B cell (primary cell): ENCODE measurements around the gene MGARP. TPM values are rescaled to one million over a fixed set of nuclear protein-coding genes. Genes with fewer than 3 reads are reported as not detected.

Experiments used
- ATAC-seq: fragments of 200-7000 bp; cut with Tn5 transposase; one replicate; pipeline ENCODE4 v1.10.0; 2021; ENCODE audit warnings: low read depth, mild to moderate bottlenecking, moderate number of reproducible peaks, moderate library complexity
- CTCF ChIA-PET: fragments of 350-600 bp; sonication (Branson Sonifier 250); formaldehyde crosslinking; loops from one replicate; lab custom pipeline; 2021; ENCODE audit warnings: antibody characterized with exemption, inconsistent platforms; lab: Charles Lee
- POLR2A ChIA-PET: fragments of 350-600 bp; sonication (Branson Sonifier 250); formaldehyde crosslinking; loops from one replicate; lab custom pipeline; 2021; ENCODE audit warnings: antibody characterized with exemption; lab: Charles Lee
- DNase-seq: peaks from one replicate; pipeline ENCODE4 v3.0.0; 2013
- H2AFZ ChIP-seq: 2 replicates; pipeline ENCODE4 v1.6.1; 2012; ENCODE audit warnings: mild to moderate bottlenecking, low read depth, low read length; ENCODE audit not compliant: insufficient read depth, poor library complexity, severe bottlenecking
- H3K27ac ChIP-seq, 2 donors: 1 replicate in 1 of 2; 2 replicates in 1 of 2; pipeline ENCODE4 v1.5.1; 2012 to 2013; ENCODE audit warnings: low read length in 2 of 2, mild to moderate bottlenecking in 2 of 2, moderate library complexity in 1 of 2
- H3K27me3 ChIP-seq, 4 experiments: fragments of 200-600 bp in 1 of 4; sonication (generic) in 1 of 4; replicated peaks in 1 of 4; 1 replicate in 2 of 4; 2 replicates in 2 of 4; pipeline versions ENCODE4 v1.6.1 to v1.7.0; 2013 to 2016; ENCODE audit warnings: low read length in 3 of 4, mild to moderate bottlenecking in 2 of 4, mixed read lengths in 1 of 4, moderate library complexity in 1 of 4; ENCODE audit not compliant: insufficient read depth in 4 of 4, control insufficient read depth in 3 of 4; ENCODE audit errors: control extremely low read depth in 1 of 4
- H3K36me3 ChIP-seq, 2 experiments: replicated peaks in 1 of 2; 1 replicate in 1 of 2; 2 replicates in 1 of 2; pipeline versions ENCODE4 v1.6.1 to v1.7.1; 2013; ENCODE audit warnings: low read length in 1 of 2; ENCODE audit not compliant: insufficient read depth in 2 of 2, control insufficient read depth in 1 of 2; ENCODE audit errors: control extremely low read depth in 1 of 2, extremely low read depth in 1 of 2
- H3K4me1 ChIP-seq, 2 donors: fragments of 200-600 bp in 1 of 2; sonication (generic) in 1 of 2; 1 replicate in 1 of 2; 2 replicates in 1 of 2; pipeline versions ENCODE4 v1.5.1 to v1.6.1; 2013 to 2017; ENCODE audit warnings: low read length in 2 of 2; ENCODE audit not compliant: control insufficient read depth in 2 of 2, insufficient read depth in 2 of 2
- H3K4me2 ChIP-seq: replicated peaks from 2 replicates; pipeline ENCODE3; 2012; ENCODE audit warnings: mild to moderate bottlenecking, low read depth, low read length; ENCODE audit not compliant: poor library complexity, severe bottlenecking
- H3K4me3 ChIP-seq, 5 experiments: fragments of 200-600 bp in 1 of 5; sonication (generic) in 1 of 5; 1 replicate in 3 of 5; 2 replicates in 2 of 5; pipeline versions ENCODE4 v1.5.1 to v1.7.0; 2011 to 2016; ENCODE audit warnings: low read length in 4 of 5, mild to moderate bottlenecking in 4 of 5, low read depth in 2 of 5, control low read depth in 1 of 5, moderate library complexity in 1 of 5; ENCODE audit not compliant: insufficient read depth in 1 of 5; ENCODE audit errors: control extremely low read depth in 1 of 5, extremely low read depth in 1 of 5
- H3K79me2 ChIP-seq: fragments of 200-600 bp; sonication (generic); one replicate; pipeline ENCODE4 v1.6.0; 2016; ENCODE audit warnings: low read length; ENCODE audit not compliant: control insufficient read depth, insufficient read depth
- H3K9ac ChIP-seq: fragments of 200-600 bp; sonication (generic); 2 replicates; pipeline ENCODE4 v1.6.1; 2017; ENCODE audit warnings: mild to moderate bottlenecking, low read length, moderate library complexity
- H3K9me3 ChIP-seq, 3 donors: one replicate each; pipeline versions ENCODE4 v1.6.1 to v1.7.1; 2013; ENCODE audit warnings: low read length in 2 of 3; ENCODE audit not compliant: control insufficient read depth in 2 of 3, insufficient read depth in 1 of 3; ENCODE audit errors: control extremely low read depth in 1 of 3
- H4K20me1 ChIP-seq: 2 replicates; pipeline ENCODE4 v1.6.0; 2012; ENCODE audit warnings: mild to moderate bottlenecking, low read length; ENCODE audit not compliant: insufficient read depth, control insufficient read depth, poor library complexity, severe bottlenecking
- H3K27ac Mint-ChIP-seq: one replicate; pipeline ENCODE4 v1.8.0; 2021; ENCODE audit warnings: mixed read lengths
- H3K27me3 Mint-ChIP-seq: one replicate; pipeline ENCODE4 v1.8.0; 2021; ENCODE audit warnings: mixed read lengths
- H3K4me1 Mint-ChIP-seq: one replicate; pipeline ENCODE4 v1.8.0; 2021; ENCODE audit warnings: mixed read lengths
- H3K4me3 Mint-ChIP-seq: one replicate; pipeline ENCODE4 v1.8.0; 2021; ENCODE audit warnings: mixed read lengths
- H3K9me3 Mint-ChIP-seq: one replicate; pipeline ENCODE4 v1.8.0; 2022; ENCODE audit warnings: mixed read lengths; ENCODE audit not compliant: insufficient read depth
- EZH2 ChIP-seq: IDR thresholded peaks from 2 replicates; pipeline ENCODE4 v1.6.1; 2012; ENCODE audit warnings: borderline replicate concordance, low read depth, mild to moderate bottlenecking, moderate library complexity, low read length; ENCODE audit not compliant: insufficient read depth, poor library complexity, severe bottlenecking
- WGBS: methylation state at CpG from one replicate; pipeline ENCODE4 v1.1.5; 2013; ENCODE audit warnings: missing lambda C conversion rate; ENCODE audit not compliant: insufficient coverage; 5-methylcytosine and 5-hydroxymethylcytosine counted together
- intact Hi-C: fragments of 100-400 bp; cut with micrococcal nuclease; formaldehyde crosslinking; loops from one replicate; pipeline ENCODE4 v1.10.0; 2022
- polyA plus RNA-seq: library from polyadenylated mRNA; depleted of rRNA; stranded (reverse); fragments of >200 nt; gene quantifications from 2 replicates; pipeline ENCODE4 v1.2.3, GENCODE V29; 2012
- total RNA-seq, 2 donors: library from RNA; stranded (reverse); fragments of 120-200 nt in 1 of 2; gene quantifications; 1 replicate in 1 of 2; 2 replicates in 1 of 2; pipeline versions ENCODE4 v1.2.3 to v1.2.4, GENCODE V29; 2013 to 2022
- TF ChIP-seq, protein P1 (sequence below): fragments of 200-600 bp; IDR thresholded peaks from one replicate; pipeline ENCODE4 v1.8.0; 2022; ENCODE audit warnings: antibody characterized with exemption, mild to moderate bottlenecking

The MGARP gene
- total and polyA plus RNA-seq, 2 donors (not counting 1 experiment from before 2014, with no cell fraction given), result 0.28 TPM; not detected in 1

DNA sequence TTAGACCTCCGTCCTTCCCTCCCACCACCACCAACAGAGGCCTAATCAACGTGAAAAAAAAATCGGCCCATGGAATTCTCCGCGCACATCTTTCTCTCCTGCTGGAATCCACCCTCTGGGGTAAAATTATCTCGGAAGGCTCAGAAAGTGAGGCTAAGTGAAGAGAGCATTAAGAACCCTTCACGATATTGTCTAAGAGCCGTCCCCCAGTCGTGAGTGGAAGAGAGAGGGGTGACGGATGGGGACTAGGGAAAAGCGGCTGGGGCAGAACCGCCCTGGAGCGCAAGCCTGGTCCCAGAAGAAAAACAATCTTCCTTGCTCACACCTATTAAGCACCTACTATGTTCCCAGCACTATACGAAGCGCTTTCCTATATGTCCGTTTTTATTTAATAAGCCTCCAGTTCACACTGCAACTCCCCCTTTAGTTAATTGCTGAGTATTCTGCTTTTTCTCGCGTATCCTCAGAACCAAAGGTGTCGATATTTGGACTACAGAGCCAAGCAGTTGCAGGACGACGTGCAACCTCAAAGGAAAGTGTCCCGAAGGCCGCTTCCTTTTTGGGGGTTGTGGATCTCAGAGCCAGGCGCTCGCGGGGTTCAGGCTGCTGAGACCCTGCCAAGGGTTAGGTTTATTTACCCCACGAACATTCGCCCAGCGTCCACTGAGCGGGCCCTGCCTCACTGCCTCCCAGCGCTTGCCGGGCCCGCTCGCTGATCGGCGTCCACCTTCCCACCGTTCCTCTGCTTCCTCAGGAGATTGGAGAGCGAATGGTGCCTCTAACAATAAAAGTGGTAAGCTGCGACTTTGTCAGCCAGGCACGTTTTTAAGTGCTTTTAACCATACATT is 889 bp downstream of the MGARP start:
- Histone ChIP-seq H3K79me2 (no peaks in the 10 kb centered on the region), H3K27ac (no peak overlapping the region), H3K36me3 (no peaks in the 10 kb centered on the region), H4K20me1 (no peaks in the 10 kb centered on the region), H3K27me3 (peaks cover 0 to 38% (median 33%) of the 10 kb centered on the region in 4 experiments), H3K9me3 (peaks cover 0 to 8% (median 2%) of the 10 kb centered on the region in 3 donors), H2AFZ (peak overlapping the region; percentile 77), H3K9ac (peak overlapping the region; percentile 63), H3K4me2 (peak overlapping the region; percentile 93), H3K4me3 (peak overlapping the region; percentile 32 to 75 (median 56)), H3K4me1 (peaks cover 17 to 19% of the 10 kb centered on the region in 2 donors)
- intact Hi-C loops, result loop anchor here (2.0 kb wide), 1 partner anchor 22 kb away; the partner anchor contains the start of gene NAA15
- POLR2A ChIA-PET, result no interaction called here
- Mint-ChIP-seq H3K27me3 (peaks cover 41% of the 10 kb centered on the region), H3K27ac (no peak overlapping the region), H3K4me3 (peak overlapping the region; percentile 88), H3K4me1 (peaks cover 18% of the 10 kb centered on the region), H3K9me3 (no peaks in the 10 kb centered on the region)
- TF ChIP-seq, protein P1, sequence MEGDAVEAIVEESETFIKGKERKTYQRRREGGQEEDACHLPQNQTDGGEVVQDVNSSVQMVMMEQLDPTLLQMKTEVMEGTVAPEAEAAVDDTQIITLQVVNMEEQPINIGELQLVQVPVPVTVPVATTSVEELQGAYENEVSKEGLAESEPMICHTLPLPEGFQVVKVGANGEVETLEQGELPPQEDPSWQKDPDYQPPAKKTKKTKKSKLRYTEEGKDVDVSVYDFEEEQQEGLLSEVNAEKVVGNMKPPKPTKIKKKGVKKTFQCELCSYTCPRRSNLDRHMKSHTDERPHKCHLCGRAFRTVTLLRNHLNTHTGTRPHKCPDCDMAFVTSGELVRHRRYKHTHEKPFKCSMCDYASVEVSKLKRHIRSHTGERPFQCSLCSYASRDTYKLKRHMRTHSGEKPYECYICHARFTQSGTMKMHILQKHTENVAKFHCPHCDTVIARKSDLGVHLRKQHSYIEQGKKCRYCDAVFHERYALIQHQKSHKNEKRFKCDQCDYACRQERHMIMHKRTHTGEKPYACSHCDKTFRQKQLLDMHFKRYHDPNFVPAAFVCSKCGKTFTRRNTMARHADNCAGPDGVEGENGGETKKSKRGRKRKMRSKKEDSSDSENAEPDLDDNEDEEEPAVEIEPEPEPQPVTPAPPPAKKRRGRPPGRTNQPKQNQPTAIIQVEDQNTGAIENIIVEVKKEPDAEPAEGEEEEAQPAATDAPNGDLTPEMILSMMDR, result no peak
- WGBS, result 3% methylated on average over 25 of the region's 40 CpGs
- ATAC-seq (peak; percentile 49), DNase-seq (peak; percentile 49)
- CTCF ChIA-PET, result interaction anchor here (0.8 to 5.2 kb wide), 3 partner anchors 16 to 22 kb away, joined by 3 to 25 read pairs (median 3); partner anchors contain the start of gene NAA15

DNA sequence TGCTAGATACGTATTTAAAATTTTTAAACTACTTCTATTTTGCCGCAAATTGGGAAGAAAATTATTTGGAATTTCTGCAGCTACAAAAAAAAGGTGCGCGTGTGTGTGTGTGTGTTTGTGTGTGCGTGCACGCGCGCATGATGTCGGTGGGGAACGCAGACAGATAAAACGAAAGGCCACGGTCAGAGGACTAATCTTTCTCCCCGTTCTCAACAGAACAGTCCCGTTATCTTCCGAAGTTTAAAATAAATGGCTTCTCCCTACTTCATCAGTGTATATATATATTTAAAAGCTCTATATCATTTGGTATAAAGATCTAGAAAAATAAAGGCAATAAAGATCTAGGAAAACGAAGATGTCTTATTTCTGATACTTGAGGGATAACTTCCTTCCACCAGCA is 1.5 kb downstream of the MGARP start:
- Mint-ChIP-seq H3K4me1 (peaks cover 18% of the 10 kb centered on the region), H3K27me3 (peaks cover 41% of the 10 kb centered on the region), H3K9me3 (no peaks in the 10 kb centered on the region), H3K27ac (no peak overlapping the region), H3K4me3 (peak overlapping the region; percentile 88)
- Histone ChIP-seq H3K27ac (no peak overlapping the region), H4K20me1 (no peaks in the 10 kb centered on the region), H3K27me3 (peaks cover 0 to 38% (median 33%) of the 10 kb centered on the region in 4 experiments), H3K36me3 (no peaks in the 10 kb centered on the region), H3K79me2 (no peaks in the 10 kb centered on the region), H3K4me2 (peak overlapping the region; percentile 93), H3K9ac (peak overlapping the region; percentile 63), H3K9me3 (peaks cover 0 to 8% (median 2%) of the 10 kb centered on the region in 3 donors), H2AFZ (no peak overlapping the region), H3K4me1 (peaks cover 17 to 19% of the 10 kb centered on the region in 2 donors), H3K4me3 (peak overlapping the region in 4 of 5 experiments; percentile 50 to 75 (median 56))
- no CpG with 5 or more reads among the region's 16 CpGs for WGBS
- POLR2A ChIA-PET, result no interaction called here
- ATAC-seq (no peak), DNase-seq (no peak)
- intact Hi-C loops, result loop anchor here (2.0 kb wide), 1 partner anchor 22 kb away; the partner anchor contains the start of gene NAA15
- CTCF ChIA-PET, result interaction anchor here (0.8 to 1.3 kb wide), 2 partner anchors 18 to 23 kb away, joined by 3 read pairs; partner anchors contain the start of gene NAA15
- TF ChIP-seq, protein P1, result no peak
- TF ChIP-seq EZH2, result no peak
